Vagina (tissue), 2 donors: Measurements from ENCODE around the gene ARHGAP33.

Experiments
- POLR2A ChIP-seq, 2 donors: fragments of 450-650 bp; IDR thresholded peaks; one replicate each; pipeline ENCODE4 v1.6.1; 2017; ENCODE audit warnings: antibody characterized with exemption in 2 of 2, mild to moderate bottlenecking in 2 of 2, moderate library complexity in 2 of 2
- POLR2AphosphoS5 ChIP-seq, 2 donors: sonication (generic); formaldehyde crosslinking; IDR thresholded peaks; one replicate each; pipeline ENCODE4 v1.9.0; 2017; ENCODE audit warnings: antibody characterized with exemption in 2 of 2, mild to moderate bottlenecking in 2 of 2, low read depth in 1 of 2; ENCODE audit not compliant: insufficient read depth in 1 of 2
- TF ChIP-seq, protein P1 (sequence below), 3 experiments: fragments of 450-650 bp in 2 of 3; fragments of 200-600 bp in 1 of 3; sonication (generic) in 1 of 3; IDR thresholded peaks; one replicate each; pipeline ENCODE4 v1.5.1; 2017 to 2019; ENCODE audit warnings: antibody characterized with exemption in 3 of 3, mild to moderate bottlenecking in 2 of 3, moderate library complexity in 2 of 3

- TF ChIP-seq POLR2A (IDR thresholded peaks at IDR 0.05) (no peak), POLR2AphosphoS5 (IDR thresholded peaks at IDR 0.05; ENCODE audit: insufficient read depth in 1 of 2, low read depth in 1 of 2) (no peak)
- TF ChIP-seq, protein P1, sequence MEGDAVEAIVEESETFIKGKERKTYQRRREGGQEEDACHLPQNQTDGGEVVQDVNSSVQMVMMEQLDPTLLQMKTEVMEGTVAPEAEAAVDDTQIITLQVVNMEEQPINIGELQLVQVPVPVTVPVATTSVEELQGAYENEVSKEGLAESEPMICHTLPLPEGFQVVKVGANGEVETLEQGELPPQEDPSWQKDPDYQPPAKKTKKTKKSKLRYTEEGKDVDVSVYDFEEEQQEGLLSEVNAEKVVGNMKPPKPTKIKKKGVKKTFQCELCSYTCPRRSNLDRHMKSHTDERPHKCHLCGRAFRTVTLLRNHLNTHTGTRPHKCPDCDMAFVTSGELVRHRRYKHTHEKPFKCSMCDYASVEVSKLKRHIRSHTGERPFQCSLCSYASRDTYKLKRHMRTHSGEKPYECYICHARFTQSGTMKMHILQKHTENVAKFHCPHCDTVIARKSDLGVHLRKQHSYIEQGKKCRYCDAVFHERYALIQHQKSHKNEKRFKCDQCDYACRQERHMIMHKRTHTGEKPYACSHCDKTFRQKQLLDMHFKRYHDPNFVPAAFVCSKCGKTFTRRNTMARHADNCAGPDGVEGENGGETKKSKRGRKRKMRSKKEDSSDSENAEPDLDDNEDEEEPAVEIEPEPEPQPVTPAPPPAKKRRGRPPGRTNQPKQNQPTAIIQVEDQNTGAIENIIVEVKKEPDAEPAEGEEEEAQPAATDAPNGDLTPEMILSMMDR (IDR thresholded peaks at IDR 0.05), result no peak
Measured at GRCh38 chr19:35738887-35739229, 36.5 kb upstream of the ARHGAP33 start.
